ENCODE data around the gene CCN5. TPM values are rescaled to one million over a fixed set of nuclear protein-coding genes. Genes with fewer than 3 reads are reported as not detected.

The CCN5 gene
- total RNA-seq, 1 donor from 2014 or later: not detected

DNA sequence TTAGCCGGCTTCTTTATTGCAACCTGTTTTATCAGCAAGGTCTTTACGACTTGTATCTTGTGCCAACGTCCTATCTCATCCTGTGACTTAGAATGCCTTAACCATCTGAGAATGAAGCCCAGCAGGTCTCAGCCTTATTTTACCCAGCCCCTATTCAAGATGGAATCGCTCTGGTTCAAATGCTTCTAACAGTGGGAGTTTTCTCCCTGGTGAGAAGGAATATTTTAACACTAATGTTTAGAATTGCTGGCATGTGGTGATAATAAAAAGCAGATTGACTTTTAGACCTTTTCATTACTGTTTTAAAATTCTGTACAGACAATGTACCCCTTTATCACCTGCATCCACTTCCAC, 20.6 kb downstream of the CCN5 start:
- Mint-ChIP-seq H3K27ac (ENCODE audit: unreplicated experiment) (peak overlapping the region; percentile 61), H3K9me3 (ENCODE audit: unreplicated experiment) (no peaks in the 10 kb centered on the region), H3K36me3 (ENCODE audit: low read depth, unreplicated experiment) (no peaks in the 10 kb centered on the region), H3K27me3 (ENCODE audit: unreplicated experiment) (peaks cover 11% of the 10 kb centered on the region), H3K4me3 (ENCODE audit: unreplicated experiment) (no peak overlapping the region), H3K4me1 (ENCODE audit: unreplicated experiment) (no peaks in the 10 kb centered on the region)
- DNase-seq (ENCODE audit: low spot score): no peak
- TF ChIP-seq, protein P1, sequence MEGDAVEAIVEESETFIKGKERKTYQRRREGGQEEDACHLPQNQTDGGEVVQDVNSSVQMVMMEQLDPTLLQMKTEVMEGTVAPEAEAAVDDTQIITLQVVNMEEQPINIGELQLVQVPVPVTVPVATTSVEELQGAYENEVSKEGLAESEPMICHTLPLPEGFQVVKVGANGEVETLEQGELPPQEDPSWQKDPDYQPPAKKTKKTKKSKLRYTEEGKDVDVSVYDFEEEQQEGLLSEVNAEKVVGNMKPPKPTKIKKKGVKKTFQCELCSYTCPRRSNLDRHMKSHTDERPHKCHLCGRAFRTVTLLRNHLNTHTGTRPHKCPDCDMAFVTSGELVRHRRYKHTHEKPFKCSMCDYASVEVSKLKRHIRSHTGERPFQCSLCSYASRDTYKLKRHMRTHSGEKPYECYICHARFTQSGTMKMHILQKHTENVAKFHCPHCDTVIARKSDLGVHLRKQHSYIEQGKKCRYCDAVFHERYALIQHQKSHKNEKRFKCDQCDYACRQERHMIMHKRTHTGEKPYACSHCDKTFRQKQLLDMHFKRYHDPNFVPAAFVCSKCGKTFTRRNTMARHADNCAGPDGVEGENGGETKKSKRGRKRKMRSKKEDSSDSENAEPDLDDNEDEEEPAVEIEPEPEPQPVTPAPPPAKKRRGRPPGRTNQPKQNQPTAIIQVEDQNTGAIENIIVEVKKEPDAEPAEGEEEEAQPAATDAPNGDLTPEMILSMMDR (IDR thresholded peaks at IDR 0.05; ENCODE audit: unreplicated experiment): no peak

DNA sequence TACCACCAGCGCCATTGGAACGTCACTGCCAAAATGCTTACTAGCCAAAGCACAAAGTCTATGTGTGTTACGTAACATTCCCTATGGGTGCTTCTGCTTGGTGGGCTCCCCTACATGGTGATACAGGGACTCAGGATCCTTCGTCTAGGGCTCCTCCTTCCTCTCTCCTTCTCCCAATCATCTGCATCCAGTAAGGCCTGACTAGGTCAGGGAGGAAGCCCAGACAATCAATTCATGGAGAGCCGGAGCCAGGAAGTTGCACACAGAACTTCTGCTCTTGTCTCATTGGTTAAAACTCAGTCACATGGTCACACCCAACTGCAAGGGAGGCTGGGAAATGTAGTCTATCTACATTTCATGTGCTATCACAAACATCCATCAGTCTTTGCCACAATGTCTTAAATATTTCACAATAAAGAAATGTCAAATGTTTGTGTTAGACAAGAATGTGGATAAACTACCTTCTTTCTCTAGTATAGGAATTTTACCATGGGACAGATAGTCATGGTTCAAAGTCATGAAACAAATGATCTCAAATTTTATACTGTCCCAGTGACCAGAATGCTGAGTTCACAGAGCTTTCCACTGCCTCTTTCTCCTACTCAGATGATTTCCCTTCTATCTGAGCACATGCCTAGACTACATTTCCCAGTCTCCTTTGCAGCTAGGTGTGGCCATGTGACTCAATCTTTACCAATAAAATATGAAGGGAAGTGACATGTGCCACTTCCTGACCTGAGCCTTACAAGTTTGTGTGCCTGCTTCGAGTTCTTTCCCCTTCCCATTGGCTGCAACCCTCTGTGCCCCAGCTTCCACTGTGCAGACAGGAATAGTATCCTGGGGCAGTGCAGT, 21.2 kb downstream of the CCN5 start:
- TF ChIP-seq, protein P1 (IDR thresholded peaks at IDR 0.05; ENCODE audit: unreplicated experiment): no peak
- Mint-ChIP-seq H3K36me3 (ENCODE audit: low read depth, unreplicated experiment) (no peaks in the 10 kb centered on the region), H3K27ac (ENCODE audit: unreplicated experiment) (peak overlapping the region; percentile 61), H3K4me1 (ENCODE audit: unreplicated experiment) (no peaks in the 10 kb centered on the region), H3K4me3 (ENCODE audit: unreplicated experiment) (no peak overlapping the region), H3K27me3 (ENCODE audit: unreplicated experiment) (peaks cover 11% of the 10 kb centered on the region), H3K9me3 (ENCODE audit: unreplicated experiment) (no peaks in the 10 kb centered on the region)
- DNase-seq (ENCODE audit: low spot score): peak; percentile 47

DNA sequence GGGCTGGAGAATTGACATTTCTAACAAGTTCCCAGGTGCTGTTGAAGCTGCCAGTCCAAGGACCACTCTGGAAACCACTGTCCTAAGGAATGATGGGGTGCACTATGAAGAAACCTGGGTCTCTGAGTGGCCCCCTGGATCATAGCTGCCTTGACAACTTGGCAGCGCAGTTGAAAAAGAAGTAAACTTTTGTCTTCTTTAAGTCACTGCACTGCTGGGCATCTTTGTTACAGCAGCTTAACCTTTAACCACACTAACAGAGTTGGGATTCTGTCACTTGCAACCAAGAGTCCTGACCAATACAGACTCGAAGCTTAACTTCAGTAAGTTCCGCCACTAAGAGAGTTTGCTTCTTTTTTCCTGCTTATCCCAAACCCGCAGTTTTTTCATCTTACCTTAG, 21.9 kb downstream of the CCN5 start:
- no peaks in the 10 kb centered on the region for H3K36me3 Mint-ChIP-seq (ENCODE audit: low read depth, unreplicated experiment)
- H3K4me3 Mint-ChIP-seq (ENCODE audit: unreplicated experiment): no peak overlapping the region
- no peaks in the 10 kb centered on the region for H3K4me1 Mint-ChIP-seq (ENCODE audit: unreplicated experiment)
- DNase-seq (ENCODE audit: low spot score): no peak
- no peak overlapping the region for H3K27ac Mint-ChIP-seq (ENCODE audit: unreplicated experiment)
- TF ChIP-seq, protein P1 (IDR thresholded peaks at IDR 0.05; ENCODE audit: unreplicated experiment): no peak
- H3K27me3 Mint-ChIP-seq (ENCODE audit: unreplicated experiment): peaks cover 11% of the 10 kb centered on the region
- H3K9me3 Mint-ChIP-seq (ENCODE audit: unreplicated experiment): no peaks in the 10 kb centered on the region

DNA sequence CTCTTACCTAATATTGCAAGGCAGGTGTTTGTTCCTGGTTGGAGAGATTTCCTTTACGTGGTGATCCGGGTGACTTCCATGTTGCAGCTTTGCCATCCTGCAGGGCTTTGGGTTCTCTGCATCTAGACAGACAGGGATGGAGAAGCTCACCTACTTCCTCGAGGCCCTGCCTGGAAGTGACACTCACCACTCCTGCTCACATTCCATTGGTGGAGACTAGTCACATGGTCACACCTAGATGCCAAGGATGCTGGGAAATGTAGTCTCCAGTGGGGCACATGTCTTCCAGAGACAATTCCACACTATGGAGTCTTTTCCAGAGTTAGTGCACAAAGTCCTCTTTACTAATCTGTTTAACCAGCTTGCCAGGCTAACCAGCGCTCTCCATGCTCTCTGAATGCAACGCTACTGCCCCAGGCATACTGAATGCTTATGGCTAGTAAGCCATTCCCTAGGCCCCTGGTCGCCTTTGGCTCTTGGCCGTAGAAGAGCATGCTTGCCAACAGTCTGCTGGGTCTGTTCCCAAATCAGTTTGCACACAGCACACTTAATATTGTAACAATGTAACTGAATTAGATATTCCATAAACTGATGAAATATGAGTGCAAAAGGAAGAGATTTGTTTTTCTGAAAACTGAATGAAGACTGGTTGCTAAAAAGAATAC, 23.8 kb downstream of the CCN5 start:
- Mint-ChIP-seq H3K36me3 (ENCODE audit: low read depth, unreplicated experiment) (no peaks in the 10 kb centered on the region), H3K27ac (ENCODE audit: unreplicated experiment) (no peak overlapping the region), H3K27me3 (ENCODE audit: unreplicated experiment) (peaks cover 7% of the 10 kb centered on the region), H3K4me1 (ENCODE audit: unreplicated experiment) (no peaks in the 10 kb centered on the region), H3K4me3 (ENCODE audit: unreplicated experiment) (no peak overlapping the region), H3K9me3 (ENCODE audit: unreplicated experiment) (no peaks in the 10 kb centered on the region)
- peak; percentile 44 for DNase-seq (ENCODE audit: low spot score)
- TF ChIP-seq, protein P1 (IDR thresholded peaks at IDR 0.05; ENCODE audit: unreplicated experiment): no peak

DNA sequence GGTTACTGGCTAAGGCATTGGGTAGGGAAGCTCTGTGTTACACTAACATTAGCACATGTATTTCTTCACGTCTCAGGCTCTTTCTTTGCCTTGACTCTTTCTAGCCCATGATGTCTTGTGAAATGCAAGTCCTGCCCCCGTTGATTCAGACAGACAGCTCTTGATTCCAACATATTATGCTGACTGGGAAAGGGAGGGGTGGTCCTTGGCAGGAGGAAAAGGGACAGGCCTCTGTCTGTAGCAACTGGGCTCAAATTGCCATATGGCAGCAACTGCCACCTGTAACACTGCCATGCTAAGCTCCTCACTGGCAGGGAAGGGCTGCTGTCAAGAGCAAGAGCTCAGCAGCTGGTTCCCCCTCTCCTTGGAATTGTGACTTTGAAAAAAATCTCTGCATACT, 24.8 kb downstream of the CCN5 start:
- DNase-seq (ENCODE audit: low spot score): no peak
- Mint-ChIP-seq H3K27me3 (ENCODE audit: unreplicated experiment) (peaks cover 8% of the 10 kb centered on the region), H3K27ac (ENCODE audit: unreplicated experiment) (no peak overlapping the region), H3K36me3 (ENCODE audit: low read depth, unreplicated experiment) (no peaks in the 10 kb centered on the region), H3K9me3 (ENCODE audit: unreplicated experiment) (no peaks in the 10 kb centered on the region), H3K4me1 (ENCODE audit: unreplicated experiment) (peaks cover under 1% of the 10 kb centered on the region), H3K4me3 (ENCODE audit: unreplicated experiment) (no peak overlapping the region)
- TF ChIP-seq, protein P1 (IDR thresholded peaks at IDR 0.05; ENCODE audit: unreplicated experiment): no peak

Measured in endothelial cell (in vitro differentiated cells).